Lung microvascular endothelial cell (primary cell): Measurements from ENCODE around the gene CAMSAP3. TPM values are rescaled to one million over a fixed set of nuclear protein-coding genes. Genes with fewer than 3 reads are reported as not detected.

Experiments
- DNase-seq, 2 donors: peaks; one replicate each; pipeline versions ENCODE4 v3.0.0 to v3.0.0-alpha.2; 2010; ENCODE audit warnings: low read depth in 2 of 2
- total RNA-seq: library from RNA; depleted of rRNA; stranded (reverse); fragments of >200 nt; gene quantifications from 2 replicates; pipeline ENCODE4 v1.2.1, GENCODE V29; 2014

Gene CAMSAP3
- total RNA-seq, 1 donor from 2014 or later = under 0.01 TPM

GRCh38 chr19:7645656-7646425 lies 50.2 kb downstream of the CAMSAP3 start:
- no peak for DNase-seq

GRCh38 chr19:7646426-7646700 lies 50.7 kb downstream of the CAMSAP3 start:
- no peak for DNase-seq

GRCh38 chr19:7647156-7647555 lies 51.5 kb downstream of the CAMSAP3 start:
- no peak for DNase-seq

GRCh38 chr19:7648265-7649014 lies 52.8 kb downstream of the CAMSAP3 start:
- no peak for DNase-seq

GRCh38 chr19:7650148-7650547 lies 54.5 kb downstream of the CAMSAP3 start:
- DNase-seq = no peak

GRCh38 chr19:7652061-7652641 lies 56.5 kb downstream of the CAMSAP3 start:
- DNase-seq = peak; percentile 59 to 71

- DNase-seq = no peak
Observed at GRCh38 chr19:7654401-7654800, 58.7 kb downstream of the CAMSAP3 start.

GRCh38 chr19:7655581-7655980 lies 59.9 kb downstream of the CAMSAP3 start:
- DNase-seq = no peak

- DNase-seq = no peak
Observed at GRCh38 chr19:7657131-7657751, 61.6 kb downstream of the CAMSAP3 start.

- DNase-seq = no peak
Observed at GRCh38 chr19:7658219-7658686, 62.6 kb downstream of the CAMSAP3 start.

- no peak for DNase-seq
Observed at GRCh38 chr19:7661744-7662538, 66.3 kb downstream of the CAMSAP3 start.

GRCh38 chr19:7662657-7663056 lies 67.0 kb downstream of the CAMSAP3 start:
- DNase-seq = no peak

GRCh38 chr19:7663706-7664105 lies 68.0 kb downstream of the CAMSAP3 start:
- DNase-seq = no peak

- peak in 1 of 2 donors; percentile 38 for DNase-seq
Observed at GRCh38 chr19:7665076-7665475, 69.4 kb downstream of the CAMSAP3 start.

Other genes starting within 250 kb of the CAMSAP3 start
- 16.8 and 19.4 TPM in 2 replicates for gene ARHGEF18, start 246.9 kb upstream of the CAMSAP3 start, total RNA-seq
- gene PEX11G, start 106.8 kb upstream of the CAMSAP3 start, total RNA-seq = 1.3 and 1.6 TPM in 2 replicates
- 10.7 and 12.9 TPM in 2 replicates for gene ZNF358, start 79.8 kb upstream of the CAMSAP3 start, total RNA-seq
- gene MCOLN1, start 73.2 kb upstream of the CAMSAP3 start, total RNA-seq = 3.3 and 5.4 TPM in 2 replicates
- 59.9 and 88.3 TPM in 2 replicates for gene PNPLA6, start 60.1 kb upstream of the CAMSAP3 start, total RNA-seq
- 15.7 and 17.3 TPM in 2 replicates for gene XAB2, start 33.7 kb downstream of the CAMSAP3 start, total RNA-seq
- gene PET100, start 33.9 kb downstream of the CAMSAP3 start, total RNA-seq = 37.0 and 40.1 TPM in 2 replicates
- gene PCP2, start 37.9 kb downstream of the CAMSAP3 start, total RNA-seq = not detected in 2 replicates
- gene STXBP2, start 41.2 kb downstream of the CAMSAP3 start, total RNA-seq = 23.3 and 29.8 TPM in 2 replicates
- gene RETN, start 73.2 kb downstream of the CAMSAP3 start, total RNA-seq = not detected in 2 replicates
- gene MCEMP1, start 81.2 kb downstream of the CAMSAP3 start, total RNA-seq = not detected in 2 replicates
- 63.4 and 82.5 TPM in 2 replicates for gene TRAPPC5, start 85.0 kb downstream of the CAMSAP3 start, total RNA-seq
- gene FCER2, start 106.3 kb downstream of the CAMSAP3 start, total RNA-seq = not detected in 2 replicates
- gene CLEC4G, start 136.2 kb downstream of the CAMSAP3 start, total RNA-seq = not detected in 2 replicates
- not detected in 2 replicates for gene CD209, start 151.7 kb downstream of the CAMSAP3 start, total RNA-seq
- 8.5 and 15.3 TPM in 2 replicates for gene CLEC4M, start 167.4 kb downstream of the CAMSAP3 start, total RNA-seq
- gene EVI5L, start 234.4 kb downstream of the CAMSAP3 start, total RNA-seq = 7.0 and 7.9 TPM in 2 replicates